Measurements from ENCODE around the gene DPP6.

- no peak for TF ChIP-seq CTCF (IDR thresholded peaks at IDR 0.05 in 8 of 11, conservative IDR thresholded peaks at IDR 0.05 in 3 of 11)
- TF ChIP-seq POLR2A (IDR thresholded peaks at IDR 0.05), result no peak
Measured at GRCh38 chr7:154350892-154351291, 298.7 kb downstream of the DPP6 start.
